Measurements from ENCODE around the gene ZNF488. TPM values are rescaled to one million over a fixed set of nuclear protein-coding genes. Genes with fewer than 3 reads are reported as not detected.

Gene ZNF488
- total RNA-seq, 2 experiments from 2014 or later = 0.05 TPM; not detected in 1

- Mint-ChIP-seq H3K27ac (no peak overlapping the region), H3K4me1 (no peaks in the 10 kb centered on the region), H3K27me3 (no peaks in the 10 kb centered on the region), H3K4me3 (no peak overlapping the region), H3K36me3 (ENCODE audit: low read depth) (no peaks in the 10 kb centered on the region), H3K9me3 (peaks cover 4% of the 10 kb centered on the region)
- DNase-seq = no peak
- ChIA-PET CTCF (no interaction called here), POLR2A (no interaction called here)
These were observed 54.2 kb downstream of the ZNF488 start for GRCh38 chr10:47329855-47330254.

DNA sequence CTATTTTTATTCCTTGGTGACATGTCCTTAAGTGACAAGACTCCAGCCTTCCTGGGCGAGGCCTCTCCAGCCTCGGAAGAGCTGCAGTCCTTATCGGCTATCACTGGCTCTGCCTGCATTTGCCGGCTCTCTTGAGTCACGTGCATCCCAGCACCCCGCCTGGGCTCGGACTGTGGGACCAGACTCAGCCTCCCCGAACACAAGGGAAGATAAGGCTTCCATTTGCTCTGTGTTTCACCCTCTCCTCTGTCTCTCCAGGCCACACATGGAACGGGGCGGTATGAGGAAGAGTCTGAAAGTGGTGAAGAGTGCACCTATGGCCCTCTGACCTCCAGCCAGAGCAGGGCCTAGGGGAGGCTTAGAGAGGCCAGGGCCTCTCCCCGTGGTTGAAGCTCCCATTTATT lies 57.2 kb downstream of the ZNF488 start:
- Mint-ChIP-seq H3K4me1 (no peaks in the 10 kb centered on the region), H3K27ac (no peak overlapping the region), H3K27me3 (no peaks in the 10 kb centered on the region), H3K9me3 (peaks cover 4% of the 10 kb centered on the region), H3K4me3 (no peak overlapping the region), H3K36me3 (ENCODE audit: low read depth) (no peaks in the 10 kb centered on the region)
- POLR2A ChIA-PET = no interaction called here
- no peak for DNase-seq
- CTCF ChIA-PET = no interaction called here

GRCh38 chr10:47326306-47326926 lies 57.7 kb downstream of the ZNF488 start:
- Mint-ChIP-seq H3K9me3 (peaks cover 4% of the 10 kb centered on the region), H3K4me1 (no peaks in the 10 kb centered on the region), H3K36me3 (ENCODE audit: low read depth) (no peaks in the 10 kb centered on the region), H3K27me3 (no peaks in the 10 kb centered on the region), H3K4me3 (no peak overlapping the region), H3K27ac (no peak overlapping the region)
- POLR2A ChIA-PET = no interaction called here
- DNase-seq = no peak
- CTCF ChIA-PET = no interaction called here

GRCh38 chr10:47325303-47326291 lies 58.5 kb downstream of the ZNF488 start:
- no peak overlapping the region for H3K27ac Mint-ChIP-seq
- H3K9me3 Mint-ChIP-seq = peaks cover 4% of the 10 kb centered on the region
- no peak for DNase-seq
- no peaks in the 10 kb centered on the region for H3K36me3 Mint-ChIP-seq (ENCODE audit: low read depth)
- H3K27me3 Mint-ChIP-seq = no peaks in the 10 kb centered on the region
- H3K4me1 Mint-ChIP-seq = no peaks in the 10 kb centered on the region
- CTCF ChIA-PET = no interaction called here
- POLR2A ChIA-PET = no interaction called here
- no peak overlapping the region for H3K4me3 Mint-ChIP-seq

DNA sequence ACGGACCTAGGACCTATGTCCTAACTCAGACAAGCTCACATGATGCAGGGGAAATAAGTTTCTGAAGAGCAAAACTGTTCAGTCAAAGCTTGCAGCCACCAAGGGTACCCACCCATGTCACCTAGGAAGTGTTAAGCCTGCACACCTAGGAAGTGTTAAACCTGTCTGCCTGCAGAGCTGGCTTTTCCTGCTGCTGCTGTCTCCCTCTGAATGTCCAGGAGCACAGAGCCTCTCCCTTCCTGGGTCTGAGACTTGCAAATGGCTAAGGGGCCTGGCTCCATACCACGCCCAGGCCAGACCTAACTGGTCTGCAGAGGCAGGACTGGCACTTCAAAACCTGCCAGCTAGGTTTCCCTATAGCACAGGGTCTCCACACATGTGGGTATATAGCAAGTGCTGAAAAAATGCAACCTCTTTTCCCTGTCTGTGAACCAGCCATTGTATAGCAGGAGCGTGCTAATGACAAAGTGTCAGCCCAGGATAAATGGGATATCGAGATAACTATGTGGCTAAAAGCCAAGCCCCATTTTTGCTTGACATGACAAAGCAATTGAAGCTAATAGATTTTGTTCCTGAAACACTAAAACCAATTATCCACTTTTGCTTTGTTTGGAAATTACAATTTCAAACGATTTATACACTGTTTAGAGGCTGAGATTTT lies 60.3 kb downstream of the ZNF488 start:
- Mint-ChIP-seq H3K27me3 (no peaks in the 10 kb centered on the region), H3K36me3 (ENCODE audit: low read depth) (no peaks in the 10 kb centered on the region), H3K4me3 (no peak overlapping the region), H3K27ac (no peak overlapping the region), H3K4me1 (no peaks in the 10 kb centered on the region), H3K9me3 (peaks cover 4% of the 10 kb centered on the region)
- no peak for DNase-seq
- POLR2A ChIA-PET = no interaction called here
- CTCF ChIA-PET = interaction anchor here (0.8 kb wide), 1 partner anchor 328 kb away, joined by 3 read pairs; no protein-coding TSS in a partner anchor

GRCh38 chr10:47323087-47323486 lies 61.0 kb downstream of the ZNF488 start:
- POLR2A ChIA-PET = no interaction called here
- no peaks in the 10 kb centered on the region for H3K36me3 Mint-ChIP-seq (ENCODE audit: low read depth)
- H3K27me3 Mint-ChIP-seq = no peaks in the 10 kb centered on the region
- no peak for DNase-seq
- H3K4me3 Mint-ChIP-seq = no peak overlapping the region
- CTCF ChIA-PET = interaction anchor here (3.2 kb wide), 1 partner anchor 11 kb away, joined by 10 read pairs; no protein-coding TSS in a partner anchor
- no peak overlapping the region for H3K27ac Mint-ChIP-seq
- H3K9me3 Mint-ChIP-seq = no peaks in the 10 kb centered on the region
- H3K4me1 Mint-ChIP-seq = no peaks in the 10 kb centered on the region

DNA sequence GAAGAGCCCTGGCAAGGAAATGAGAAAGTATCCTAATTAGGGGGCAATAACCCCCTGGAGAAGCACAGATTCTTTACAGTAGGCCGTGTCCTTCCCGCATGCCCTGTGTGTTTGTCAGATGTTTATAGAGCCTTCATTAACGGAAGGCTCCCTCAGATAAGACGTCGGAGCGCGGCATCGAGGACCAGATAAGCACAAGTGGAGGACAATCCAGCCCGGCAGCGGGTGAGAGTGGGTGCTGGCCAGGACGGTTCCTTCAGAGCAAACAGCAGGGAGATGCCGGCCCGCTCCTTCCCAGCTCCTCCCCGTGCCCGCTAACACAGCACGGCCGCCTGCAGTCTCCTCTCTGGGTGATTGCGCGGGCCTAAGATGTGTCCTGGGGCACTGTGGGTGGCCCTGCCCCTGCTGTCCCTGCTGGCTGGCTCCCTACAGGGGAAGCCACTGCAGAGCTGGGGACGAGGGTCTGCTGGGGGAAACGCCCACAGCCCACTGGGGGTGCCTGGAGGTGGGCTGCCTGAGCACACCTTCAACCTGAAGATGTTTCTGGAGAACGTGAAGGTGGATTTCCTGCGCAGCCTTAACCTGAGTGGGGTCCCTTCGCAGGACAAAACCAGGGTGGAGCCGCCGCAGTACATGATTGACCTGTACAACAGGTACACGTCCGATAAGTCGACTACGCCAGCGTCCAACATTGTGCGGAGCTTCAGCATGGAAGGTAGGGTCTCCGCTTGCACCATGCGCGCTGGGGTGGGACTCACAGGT lies 61.6 kb downstream of the ZNF488 start, which contains the start of gene GDF2:
GDF2 (plus strand) TSS at position 155 of the 762 bp plus-strand sequence; CDS start at position 370, 215 bp downstream.
- no peaks in the 10 kb centered on the region for H3K4me1 Mint-ChIP-seq
- H3K4me3 Mint-ChIP-seq = no peak within 1 kb of the TSS
- H3K36me3 Mint-ChIP-seq (ENCODE audit: low read depth) = no peaks in the 10 kb centered on the region
- DNase-seq = no peak
- ChIA-PET CTCF (interaction anchor here (3.2 kb wide), 1 partner anchor 11 kb away, joined by 10 read pairs; no protein-coding TSS in a partner anchor), POLR2A (no interaction called here)
- H3K9me3 Mint-ChIP-seq = no peaks in the 10 kb centered on the region
- H3K27ac Mint-ChIP-seq = no peak within 1 kb of the TSS
- H3K27me3 Mint-ChIP-seq = no peaks in the 10 kb centered on the region

- Mint-ChIP-seq H3K4me1 (no peaks in the 10 kb centered on the region), H3K9me3 (no peaks in the 10 kb centered on the region), H3K4me3 (no peak overlapping the region), H3K27me3 (no peaks in the 10 kb centered on the region), H3K36me3 (ENCODE audit: low read depth) (no peaks in the 10 kb centered on the region), H3K27ac (no peak overlapping the region)
- ChIA-PET CTCF (interaction anchor here (3.2 kb wide), 1 partner anchor 10 kb away, joined by 10 read pairs; no protein-coding TSS in a partner anchor), POLR2A (no interaction called here)
- no peak for DNase-seq
These were observed 62.4 kb downstream of the ZNF488 start for GRCh38 chr10:47321521-47322195.

DNA sequence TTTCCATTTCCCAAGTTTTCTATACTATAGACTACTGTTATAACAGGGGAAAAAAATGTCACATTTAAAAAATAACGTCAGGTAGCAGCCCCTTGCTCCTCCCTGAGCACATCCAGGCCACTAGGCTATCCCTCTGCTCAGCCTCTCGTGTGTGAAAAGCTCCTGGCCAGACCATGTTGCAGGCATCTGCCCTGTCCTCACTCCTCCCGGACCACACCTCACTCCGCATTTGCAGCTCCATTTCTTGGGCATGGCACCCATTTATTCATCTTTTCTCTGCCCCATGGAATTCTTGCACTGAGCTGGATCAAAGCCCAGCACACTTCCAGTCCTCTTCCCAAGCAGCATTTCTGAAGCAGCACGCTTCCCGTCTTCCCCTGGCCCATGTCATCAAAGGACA lies 63.3 kb downstream of the ZNF488 start:
- no peaks in the 10 kb centered on the region for H3K27me3 Mint-ChIP-seq
- CTCF ChIA-PET = interaction anchor here (3.2 kb wide), 1 partner anchor 9 kb away, joined by 10 read pairs; no protein-coding TSS in a partner anchor
- no peaks in the 10 kb centered on the region for H3K4me1 Mint-ChIP-seq
- no peaks in the 10 kb centered on the region for H3K9me3 Mint-ChIP-seq
- DNase-seq = no peak
- no peak overlapping the region for H3K27ac Mint-ChIP-seq
- POLR2A ChIA-PET = no interaction called here
- H3K4me3 Mint-ChIP-seq = no peak overlapping the region
- H3K36me3 Mint-ChIP-seq (ENCODE audit: low read depth) = no peaks in the 10 kb centered on the region

- CTCF ChIA-PET = no interaction called here
- Mint-ChIP-seq H3K9me3 (no peaks in the 10 kb centered on the region), H3K36me3 (ENCODE audit: low read depth) (no peaks in the 10 kb centered on the region), H3K4me1 (no peaks in the 10 kb centered on the region), H3K4me3 (no peak overlapping the region), H3K27ac (no peak overlapping the region), H3K27me3 (no peaks in the 10 kb centered on the region)
- DNase-seq = no peak
- POLR2A ChIA-PET = no interaction called here
These were observed 64.3 kb downstream of the ZNF488 start for GRCh38 chr10:47319784-47320183.

GRCh38 chr10:47318706-47319105 lies 65.4 kb downstream of the ZNF488 start:
- no peak overlapping the region for H3K4me3 Mint-ChIP-seq
- no peaks in the 10 kb centered on the region for H3K27me3 Mint-ChIP-seq
- no peaks in the 10 kb centered on the region for H3K4me1 Mint-ChIP-seq
- CTCF ChIA-PET = no interaction called here
- H3K36me3 Mint-ChIP-seq (ENCODE audit: low read depth) = no peaks in the 10 kb centered on the region
- no peaks in the 10 kb centered on the region for H3K9me3 Mint-ChIP-seq
- POLR2A ChIA-PET = no interaction called here
- H3K27ac Mint-ChIP-seq = no peak overlapping the region
- DNase-seq = no peak

DNA sequence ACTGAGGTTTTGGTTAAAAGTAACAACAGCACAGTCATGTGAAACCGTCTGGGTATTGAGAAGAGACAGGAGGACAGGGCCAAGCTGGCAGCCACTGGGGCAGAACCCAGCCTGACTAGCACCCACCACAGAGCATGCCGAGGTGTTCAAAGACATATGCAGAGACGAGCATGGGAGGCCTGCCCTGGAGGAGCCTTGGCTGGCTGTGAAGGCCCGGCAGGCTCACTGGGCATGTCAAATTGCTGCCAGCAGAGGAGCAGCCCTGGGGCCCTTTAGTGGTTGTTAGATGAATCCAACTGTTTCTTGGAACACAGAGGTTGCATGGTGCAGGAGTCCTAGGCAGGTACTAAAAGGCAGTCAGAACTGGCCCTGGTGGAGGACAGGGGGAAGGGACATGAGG lies 66.8 kb downstream of the ZNF488 start:
- no peak overlapping the region for H3K27ac Mint-ChIP-seq
- no peak overlapping the region for H3K4me3 Mint-ChIP-seq
- ChIA-PET CTCF (no interaction called here), POLR2A (no interaction called here)
- DNase-seq = no peak
- H3K9me3 Mint-ChIP-seq = no peaks in the 10 kb centered on the region
- H3K27me3 Mint-ChIP-seq = no peaks in the 10 kb centered on the region
- H3K4me1 Mint-ChIP-seq = peaks cover under 1% of the 10 kb centered on the region
- no peaks in the 10 kb centered on the region for H3K36me3 Mint-ChIP-seq (ENCODE audit: low read depth)

Measured in activated CD4-positive, alpha-beta T cell treated with anti-CD3 and anti-CD28 coated beads, Interleukin-2, amount 10 ng/mL, durations not matched to agents 7 days and 5 days (primary cell).